K562 treated with DMSO at 1 percent for 48 hours (cell line): Measurements from ENCODE around the gene MAP3K14. TPM values are rescaled to one million over a fixed set of nuclear protein-coding genes. Genes with fewer than 3 reads are reported as not detected.

Source experiments
- total RNA-seq: library from RNA; unstranded; fragments of 300-600 nt; gene quantifications from 2 replicates; pipeline ENCODE4 v1.2.3, GENCODE V29; 2022; ENCODE audit warnings: low replicate concordance; ENCODE audit errors: extremely low read depth

MAP3K14 gene
- not detected in 2 replicates for total RNA-seq

DNA sequence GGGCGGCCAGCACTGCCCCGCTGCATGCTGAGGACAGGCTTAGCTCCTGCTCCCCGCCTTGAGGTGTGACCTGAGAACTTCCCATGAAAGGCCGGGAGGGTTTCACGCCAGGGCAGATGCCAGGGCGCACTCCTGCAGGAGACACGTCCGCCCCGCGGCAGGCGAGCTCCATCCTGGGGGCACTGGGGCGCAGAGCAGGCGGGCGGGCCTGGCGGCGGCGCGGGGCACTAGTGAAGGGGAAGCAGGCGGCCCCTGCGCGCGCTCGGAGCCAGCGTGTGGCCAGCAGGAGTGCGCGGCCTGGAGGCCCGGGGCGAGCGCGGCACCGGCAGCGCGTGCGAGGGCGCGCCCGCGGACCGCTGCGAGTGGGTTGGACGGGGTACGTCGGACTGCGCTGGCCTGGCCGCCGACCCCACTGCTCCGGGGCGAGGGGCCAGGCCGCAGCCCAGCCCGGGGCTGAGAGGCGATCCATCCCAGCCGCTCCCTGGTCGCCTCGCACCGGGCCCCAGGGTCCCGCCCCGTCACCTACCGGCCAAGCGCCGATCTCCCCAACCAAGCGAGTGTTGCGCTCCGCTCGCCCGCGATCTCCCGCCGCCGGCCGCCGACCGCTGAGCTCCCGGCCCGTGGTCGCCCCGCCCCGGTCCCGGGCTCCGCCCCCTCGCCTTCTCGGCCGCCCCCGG, at the start of gene MAP3K14:
Gene MAP3K14, minus strand, starts transcription at position 587 of the 677 bp plus-strand sequence. CDS start 26,275 bp downstream, outside the sequence.

DNA sequence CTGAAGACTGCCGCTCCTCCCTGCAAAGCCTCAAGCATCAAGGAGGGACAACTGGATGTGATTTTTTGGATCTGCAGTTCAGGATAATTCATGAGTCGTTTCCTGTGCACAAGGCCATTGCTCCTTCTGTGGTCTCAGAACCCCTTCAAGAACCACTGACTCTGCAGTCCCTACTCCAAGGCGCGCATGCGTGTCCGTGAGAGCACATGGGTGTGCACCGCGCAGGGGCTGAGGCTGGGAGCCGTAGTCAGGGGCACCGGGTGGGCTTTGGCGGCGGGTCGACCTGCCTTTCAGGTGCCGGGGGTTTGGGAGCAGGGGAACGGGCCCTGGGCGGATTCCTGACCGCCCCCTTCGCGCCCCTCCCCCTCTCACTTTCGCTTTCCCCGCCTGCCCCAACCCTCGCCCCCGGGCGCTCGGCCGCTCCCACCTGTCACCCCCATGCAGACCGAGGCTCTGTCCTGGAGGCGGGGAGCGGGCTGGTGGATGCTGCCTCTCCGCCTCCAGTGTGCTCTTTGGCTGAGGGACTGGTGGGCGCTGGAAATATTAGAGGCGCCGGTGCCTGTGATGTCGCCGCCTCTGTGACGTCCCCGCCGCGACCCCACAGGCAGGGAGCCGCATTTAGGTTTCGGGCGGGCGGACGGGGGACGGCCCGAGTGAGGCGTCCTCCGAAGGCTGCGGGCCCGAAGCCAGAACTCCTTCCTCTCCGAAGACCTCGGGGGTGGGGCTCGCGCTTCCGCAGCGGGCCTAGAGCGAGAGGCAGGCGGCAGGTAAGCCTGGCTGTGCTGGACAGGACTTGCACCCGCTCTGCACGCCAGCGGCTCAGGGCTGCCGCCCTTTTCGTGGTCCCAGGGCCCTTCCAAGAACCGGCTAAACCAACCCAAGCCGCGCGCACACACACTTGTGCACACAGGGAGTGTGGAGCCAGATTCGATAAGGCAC, 55.0 kb downstream of the MAP3K14 start, which contains the start of gene SPATA32:
Gene SPATA32, minus strand, starts transcription at position 518 of the 939 bp plus-strand sequence. Its CDS starts 78 bp downstream, at position 440.

DNA sequence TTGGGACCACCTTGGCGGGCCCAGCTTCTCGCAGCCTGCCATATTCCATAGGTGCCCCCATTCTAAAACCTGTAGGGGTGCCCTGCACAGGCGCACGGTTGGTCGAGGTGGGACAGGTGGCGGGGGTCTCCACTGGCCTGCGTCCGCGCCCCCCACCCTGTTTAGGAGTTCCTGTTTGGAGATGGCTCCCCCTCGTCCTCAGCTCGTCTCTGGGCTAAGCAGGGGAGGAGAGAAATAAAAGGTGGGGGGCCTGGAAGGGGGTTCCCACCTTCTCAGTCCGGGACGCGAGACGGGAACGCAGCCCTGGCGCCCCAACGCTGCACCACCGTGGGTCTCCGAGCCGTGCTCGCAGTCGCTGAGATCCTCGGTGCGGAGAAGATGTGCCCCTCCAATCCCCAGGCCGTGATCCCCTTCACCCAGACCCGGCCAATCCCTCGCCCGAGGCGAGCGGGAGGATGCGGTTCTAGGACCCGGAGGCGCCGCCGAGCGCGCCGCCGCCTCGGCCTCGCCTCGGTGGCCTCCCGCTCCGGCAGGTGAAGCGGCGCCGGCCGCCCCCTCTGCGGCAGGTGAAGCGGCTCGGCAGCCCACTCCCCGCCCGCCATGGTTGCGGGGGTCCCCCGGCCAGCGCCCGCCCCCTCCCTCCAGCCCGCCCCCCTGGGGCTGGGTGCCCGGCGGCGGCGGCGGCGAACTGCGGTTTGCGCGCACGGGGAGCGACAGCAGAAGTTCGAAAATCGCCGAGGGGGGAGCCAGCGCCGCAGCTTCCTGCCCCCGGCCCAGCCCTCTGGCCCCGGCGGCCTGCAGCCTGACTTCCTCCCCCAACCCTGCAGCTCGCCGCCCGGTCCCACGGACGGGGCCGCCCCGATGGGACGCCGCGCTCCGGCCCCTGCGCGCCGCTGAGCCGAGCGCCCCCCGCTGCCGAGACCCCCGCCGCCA, 95.5 kb downstream of the MAP3K14 start, which contains the start of gene FMNL1:
Gene FMNL1, plus strand, starts transcription at position 805 of the 933 bp plus-strand sequence. CDS start 240 bp downstream, outside the sequence.

Other genes with a start within 250 kb of the MAP3K14 start
- gene PLCD3, start 184.5 kb downstream of the MAP3K14 start, total RNA-seq = not detected in 2 replicates
- not detected in 2 replicates for gene ACBD4, start 181.3 kb downstream of the MAP3K14 start, total RNA-seq
- gene HEXIM1, start 168.5 kb downstream of the MAP3K14 start, total RNA-seq = not detected in 2 replicates
- not detected in 2 replicates for gene HEXIM2, start 155.1 kb downstream of the MAP3K14 start, total RNA-seq
- not detected in 2 replicates for gene FMNL1, start 95.1 kb downstream of the MAP3K14 start, total RNA-seq
- gene SPATA32, start 54.9 kb downstream of the MAP3K14 start, total RNA-seq = not detected in 2 replicates
- gene ARHGAP27, start 115.8 kb upstream of the MAP3K14 start, total RNA-seq = not detected in 2 replicates
- gene PLEKHM1, start 173.7 kb upstream of the MAP3K14 start, total RNA-seq = not detected in 2 replicates